NCI-H1417 treated with DMSO at 0.1 percent for 48 hours (cell line): ENCODE measurements around the gene FAM111A.

Experiments used
- DNase-seq: peaks from one replicate; lab custom pipeline; 2025; lab: John Stamatoyannopoulos, UW

Gene FAM111A

DNA sequence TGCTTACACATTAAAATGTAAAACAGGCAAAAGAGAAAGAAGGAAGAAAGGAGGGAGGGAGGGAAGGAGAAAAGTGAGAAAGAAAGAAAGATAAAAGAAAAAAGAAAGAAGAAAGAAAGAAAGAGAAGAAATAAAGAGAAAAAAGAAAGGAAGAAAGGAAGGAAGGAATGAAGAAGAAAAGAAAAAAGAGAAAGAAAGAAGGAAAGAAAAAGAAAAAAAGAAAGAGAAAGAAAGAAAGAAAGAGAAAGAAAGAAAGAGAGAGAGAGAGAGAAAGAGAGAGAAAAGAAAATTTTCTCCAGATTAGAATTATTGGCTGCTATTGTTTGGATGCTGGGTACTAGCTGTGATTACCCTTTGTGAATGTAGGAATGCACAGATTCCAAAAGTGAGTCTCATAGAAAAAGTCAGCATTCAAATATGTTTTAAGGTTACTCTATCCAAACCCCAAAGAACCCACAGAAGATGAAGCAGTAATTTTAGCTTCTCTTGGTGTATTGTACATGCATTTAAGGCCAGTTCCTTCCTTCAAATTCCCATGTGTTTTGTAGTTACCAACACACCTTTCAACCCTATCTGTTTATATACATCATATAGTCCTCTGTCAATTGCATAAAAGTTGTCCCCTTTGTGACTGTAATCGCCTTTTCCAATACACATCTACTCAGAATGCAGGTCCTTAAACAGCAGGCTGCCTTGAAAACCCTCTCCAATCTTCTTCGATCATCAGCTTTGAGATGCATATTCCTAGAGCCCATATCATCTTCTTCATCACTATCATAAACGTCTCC lies 789 bp upstream of the FAM111A start:
- peak; percentile 23 for DNase-seq

DNA sequence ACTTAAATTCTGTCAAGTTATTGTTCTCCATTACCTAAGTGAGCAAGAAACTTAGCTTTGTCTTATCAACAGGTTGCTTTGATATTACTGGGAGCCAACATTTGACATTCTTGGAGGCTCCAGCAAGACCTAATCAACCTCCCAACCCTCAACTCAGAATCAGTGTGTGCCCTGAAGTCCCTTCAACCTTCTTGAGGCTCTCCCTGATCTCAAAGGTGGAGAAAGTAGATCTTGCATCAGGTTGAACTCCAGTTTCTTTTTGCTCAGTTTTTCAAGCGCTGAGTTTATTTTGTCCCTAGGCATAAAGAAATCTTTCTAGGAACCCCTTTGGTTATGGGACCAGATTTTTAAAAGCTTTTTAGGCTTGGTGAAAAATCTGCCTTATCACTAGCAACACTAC lies 1.4 kb downstream of the FAM111A start:
- no peak for DNase-seq

DNA sequence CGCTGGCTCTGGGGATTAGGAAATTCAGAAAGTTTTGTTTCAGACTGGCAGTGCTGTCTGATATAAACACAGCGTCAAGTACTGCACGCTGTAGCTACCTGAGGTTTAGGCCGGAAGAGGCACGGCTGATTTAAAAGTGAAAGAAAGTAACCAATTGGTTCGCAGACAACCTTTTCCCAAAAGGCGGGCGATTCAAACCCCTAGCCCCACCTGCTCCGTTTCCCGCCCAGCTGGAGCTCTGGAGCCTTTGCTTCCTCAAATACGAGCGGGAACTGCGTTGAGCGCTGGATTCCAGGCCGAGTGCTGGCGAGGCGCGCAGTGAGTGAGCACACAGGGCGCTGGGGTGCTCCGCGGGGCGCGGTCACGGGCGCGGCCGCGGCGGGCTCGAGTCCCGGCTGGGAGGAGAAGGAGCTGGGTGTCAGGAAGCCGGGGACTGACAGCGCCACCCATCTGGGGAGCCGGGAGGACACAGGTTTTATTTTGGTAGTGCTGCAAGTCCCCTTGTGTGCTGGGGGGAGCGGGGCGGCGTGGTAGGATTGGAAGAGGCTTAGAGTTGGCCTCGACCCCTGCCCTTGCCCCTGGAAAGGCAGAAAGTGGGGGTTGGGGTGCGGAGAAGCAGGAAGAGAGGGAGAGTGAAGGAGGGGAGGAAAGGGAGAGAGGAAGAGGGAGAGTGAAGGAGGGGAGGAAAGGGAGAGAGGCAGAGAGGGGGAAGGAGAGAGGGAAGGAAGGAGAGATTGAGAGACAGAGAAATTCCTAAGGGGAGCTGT lies 2.1 kb downstream of the FAM111A start:
- peak; percentile 93 for DNase-seq

DNA sequence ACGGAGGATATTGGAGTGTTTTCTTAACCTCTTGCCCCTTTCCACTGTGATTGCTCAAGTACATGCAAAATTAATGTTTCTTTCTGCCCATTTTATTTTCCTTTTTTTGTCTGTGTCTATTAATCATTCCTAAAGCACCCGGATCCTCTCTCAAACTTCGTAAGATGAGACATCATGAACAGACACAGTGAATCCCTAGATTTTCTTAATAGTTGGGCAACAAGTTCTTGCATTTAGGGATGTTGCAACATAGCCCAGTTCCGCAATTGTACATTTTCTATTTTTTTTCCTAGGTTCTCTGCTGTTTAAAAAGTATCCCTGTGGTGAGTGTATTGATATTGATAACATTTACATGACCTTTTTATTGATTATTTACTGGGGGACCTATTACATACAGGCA lies 2.9 kb downstream of the FAM111A start:
- no peak for DNase-seq

DNA sequence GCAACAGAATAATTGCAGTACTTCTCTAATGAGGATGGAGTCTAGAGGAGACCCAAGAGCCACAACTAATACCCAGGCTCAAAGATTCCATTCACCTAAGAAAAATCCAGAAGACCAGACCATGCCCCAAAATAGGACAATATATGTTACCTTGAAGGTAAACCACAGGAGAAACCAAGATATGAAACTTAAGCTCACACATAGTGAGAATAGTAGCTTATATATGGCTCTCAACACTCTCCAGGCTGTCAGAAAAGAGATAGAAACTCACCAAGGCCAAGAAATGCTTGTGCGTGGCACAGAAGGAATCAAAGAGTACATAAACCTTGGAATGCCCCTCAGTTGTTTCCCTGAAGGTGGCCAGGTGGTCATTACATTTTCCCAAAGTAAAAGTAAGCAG lies 9.1 kb downstream of the FAM111A start:
- no peak for DNase-seq

DNA sequence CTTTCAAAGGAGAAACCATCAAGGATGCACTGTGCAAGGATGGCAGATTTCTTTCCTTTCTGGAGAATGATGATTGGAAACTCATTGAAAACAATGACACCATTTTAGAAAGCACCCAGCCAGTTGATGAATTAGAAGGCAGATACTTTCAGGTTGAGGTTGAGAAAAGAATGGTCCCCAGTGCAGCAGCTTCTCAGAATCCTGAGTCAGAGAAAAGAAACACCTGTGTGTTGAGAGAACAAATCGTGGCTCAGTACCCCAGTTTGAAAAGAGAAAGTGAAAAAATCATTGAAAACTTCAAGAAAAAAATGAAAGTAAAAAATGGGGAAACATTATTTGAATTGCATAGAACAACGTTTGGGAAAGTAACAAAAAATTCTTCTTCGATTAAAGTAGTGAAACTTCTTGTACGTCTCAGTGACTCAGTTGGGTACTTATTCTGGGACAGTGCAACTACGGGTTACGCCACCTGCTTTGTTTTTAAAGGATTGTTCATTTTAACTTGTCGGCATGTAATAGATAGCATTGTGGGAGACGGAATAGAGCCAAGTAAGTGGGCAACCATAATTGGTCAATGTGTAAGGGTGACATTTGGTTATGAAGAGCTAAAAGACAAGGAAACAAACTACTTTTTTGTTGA lies 9.8 kb downstream of the FAM111A start:
- no peak for DNase-seq

DNA sequence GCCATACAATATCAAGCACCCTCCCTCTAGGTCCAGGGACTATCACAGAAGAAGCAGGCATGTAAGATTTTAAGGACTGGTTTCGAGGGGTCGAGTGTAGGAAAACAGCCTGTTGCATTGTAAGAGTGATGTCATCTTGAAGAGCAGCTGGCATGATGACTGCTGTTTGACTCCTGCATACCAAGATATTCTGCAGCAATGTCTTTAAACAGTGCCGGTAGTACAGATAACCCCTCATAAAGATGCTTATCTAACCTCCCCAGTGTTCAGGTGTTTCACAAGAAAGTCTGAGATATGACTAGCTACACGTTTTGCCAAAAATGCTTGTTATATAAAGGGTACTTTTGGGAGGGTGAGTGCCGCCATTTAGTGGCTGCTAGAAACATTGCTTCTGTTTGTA lies 12.0 kb downstream of the FAM111A start:
- DNase-seq = no peak

DNA sequence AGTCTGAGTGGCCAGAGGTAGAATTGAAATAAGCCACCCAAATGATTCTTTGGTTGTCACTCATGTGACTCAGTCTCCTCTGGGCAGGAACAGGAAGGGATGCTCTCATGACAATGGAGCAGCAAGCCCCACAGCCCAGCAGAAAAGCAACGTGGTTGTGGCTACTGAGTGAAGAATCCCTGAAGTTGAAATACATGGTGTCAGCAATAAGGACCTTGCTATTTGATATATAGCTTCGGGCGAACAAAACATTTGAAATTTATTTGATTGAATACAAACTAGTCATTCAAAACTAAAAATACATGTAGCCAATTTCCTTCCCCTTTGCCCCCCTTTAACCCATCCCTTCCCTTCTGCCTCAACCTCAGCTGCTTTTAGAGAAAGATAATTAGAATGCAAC lies 14.8 kb downstream of the FAM111A start:
- no peak for DNase-seq

DNA sequence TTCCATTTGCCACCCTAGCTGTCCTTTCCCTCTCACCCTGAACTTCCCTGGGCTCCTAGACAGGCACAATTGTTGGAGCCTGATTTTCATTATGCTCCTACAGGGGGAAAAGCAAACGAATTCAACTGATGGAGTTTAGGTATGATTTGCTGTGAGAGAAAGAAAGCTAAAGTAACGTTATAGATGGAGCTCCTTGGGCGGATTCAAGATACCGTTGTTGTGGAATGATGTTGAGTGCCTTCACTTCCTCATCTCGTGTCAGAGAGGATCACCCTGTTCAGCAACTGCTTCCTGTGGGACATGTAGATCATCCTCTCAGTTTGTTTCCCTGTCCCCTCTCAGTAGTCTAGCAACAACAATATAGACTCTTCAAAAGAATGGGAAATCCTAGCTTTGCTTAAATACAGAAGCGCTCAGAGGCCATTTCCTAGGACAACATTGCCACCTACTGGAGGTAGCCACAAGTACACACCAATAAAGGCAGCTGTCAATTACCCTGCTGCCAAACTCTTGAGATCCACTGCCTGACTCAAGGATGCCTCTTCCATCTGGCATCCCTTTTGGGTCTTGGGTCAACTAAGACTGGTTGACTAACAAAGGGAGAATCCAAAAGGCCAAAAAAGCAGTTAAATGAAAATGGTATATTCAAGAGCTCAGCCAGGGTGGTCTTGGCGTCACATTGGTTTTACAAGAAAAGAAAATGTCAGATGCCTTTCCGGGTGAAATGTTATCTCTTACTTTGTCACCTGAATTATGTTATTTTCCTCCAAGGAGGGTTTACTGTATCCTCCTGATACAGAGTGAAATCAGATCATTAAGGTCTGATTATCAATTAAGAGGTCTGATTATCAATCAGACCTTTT lies 15.8 kb downstream of the FAM111A start:
- peak; percentile 52 for DNase-seq

DNA sequence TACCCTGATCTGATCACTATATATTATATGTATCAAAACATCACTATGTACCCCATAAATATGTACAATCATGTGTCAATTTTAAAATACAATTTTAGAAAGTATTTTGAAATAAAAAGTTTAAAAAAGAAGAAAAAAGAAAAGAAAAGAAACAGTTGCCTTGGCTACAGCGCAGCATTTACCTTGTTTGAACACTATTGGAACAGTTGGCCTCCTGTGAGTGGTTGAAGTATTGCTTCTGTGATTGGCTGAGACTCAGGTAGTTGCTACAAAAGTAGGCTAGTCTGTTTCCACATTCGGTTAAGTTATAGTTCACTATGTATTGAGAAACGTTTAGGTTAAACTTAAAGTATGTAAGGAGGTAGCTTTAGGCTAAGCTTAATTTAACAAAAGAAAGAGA lies 21.4 kb downstream of the FAM111A start:
- DNase-seq = no peak

DNA sequence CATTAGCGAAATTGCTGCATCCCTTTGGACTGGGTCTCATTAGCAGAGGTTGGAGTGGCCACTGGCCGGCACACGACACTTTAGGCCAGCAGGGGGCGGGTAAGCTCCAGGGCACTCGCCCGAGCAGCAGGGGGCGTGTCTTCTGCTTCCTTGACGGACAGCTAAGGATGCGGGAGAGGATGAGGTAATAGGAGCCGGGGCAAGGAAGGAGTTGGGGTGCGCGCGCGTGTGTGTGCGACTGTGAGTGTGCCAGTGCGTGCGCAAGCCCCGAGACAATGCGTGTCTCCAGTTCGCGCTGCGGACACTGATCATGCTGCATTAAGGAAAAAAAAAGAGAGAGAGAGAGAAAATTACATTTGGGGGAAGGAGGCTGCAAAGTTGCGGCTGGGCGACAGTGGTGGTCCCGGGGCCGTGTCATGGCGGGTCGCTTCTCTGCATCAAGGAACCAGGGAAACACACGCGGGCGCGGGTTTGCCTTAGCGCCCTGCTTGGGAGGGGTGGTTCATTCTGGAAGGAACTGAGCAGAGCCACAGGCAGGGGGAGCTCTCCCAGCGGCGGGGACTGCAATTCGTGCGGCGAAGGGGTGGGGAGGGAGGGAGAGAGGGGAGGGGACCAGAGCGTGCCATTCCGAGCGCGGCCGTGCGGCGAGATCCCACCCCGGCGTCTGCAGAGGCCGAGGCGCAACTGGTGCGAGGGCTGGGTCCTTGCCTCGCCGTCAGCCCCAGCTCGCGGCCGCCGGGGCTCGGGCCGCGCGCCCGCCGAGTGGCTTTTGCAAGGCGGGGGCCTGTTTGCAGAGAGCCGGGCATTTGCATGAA lies 29.1 kb downstream of the FAM111A start, which contains the start of gene DTX4:
Gene DTX4, plus strand, starts transcription at position 625 of the 815 bp plus-strand sequence. CDS start 464 bp downstream, outside the sequence.
- DNase-seq = peak; percentile 48

DNA sequence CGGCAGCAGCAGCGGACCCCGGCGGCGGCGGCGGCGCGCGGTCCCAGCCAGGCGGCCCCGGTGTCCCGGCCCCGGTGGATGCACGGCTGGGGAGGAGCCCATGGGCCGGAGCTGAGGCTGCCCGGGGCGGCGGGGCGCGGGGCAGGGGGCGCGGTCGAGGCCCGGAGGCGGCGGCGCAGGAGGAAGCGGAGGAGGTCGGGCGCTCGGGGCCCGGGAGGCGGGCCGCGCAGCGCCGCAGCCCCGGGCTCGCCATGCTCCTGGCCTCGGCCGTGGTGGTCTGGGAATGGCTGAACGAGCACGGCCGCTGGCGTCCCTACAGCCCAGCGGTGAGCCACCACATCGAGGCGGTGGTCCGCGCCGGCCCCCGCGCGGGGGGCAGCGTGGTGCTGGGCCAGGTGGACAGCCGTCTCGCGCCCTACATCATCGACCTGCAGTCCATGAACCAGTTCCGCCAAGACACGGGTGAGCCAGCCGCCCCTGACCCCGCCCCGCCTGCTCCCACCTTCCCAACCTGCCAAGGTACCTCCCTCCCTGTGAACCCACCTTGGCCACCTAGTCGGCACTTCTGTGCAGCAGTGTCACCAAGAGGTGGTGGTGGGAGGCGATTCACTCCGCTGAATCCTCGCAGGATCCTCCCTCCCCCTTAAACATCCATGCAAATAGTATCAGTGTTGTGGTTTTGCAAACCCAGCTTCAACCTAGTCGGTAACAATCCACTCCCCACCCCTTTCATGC lies 29.9 kb downstream of the FAM111A start:
- DNase-seq = no peak

DNA sequence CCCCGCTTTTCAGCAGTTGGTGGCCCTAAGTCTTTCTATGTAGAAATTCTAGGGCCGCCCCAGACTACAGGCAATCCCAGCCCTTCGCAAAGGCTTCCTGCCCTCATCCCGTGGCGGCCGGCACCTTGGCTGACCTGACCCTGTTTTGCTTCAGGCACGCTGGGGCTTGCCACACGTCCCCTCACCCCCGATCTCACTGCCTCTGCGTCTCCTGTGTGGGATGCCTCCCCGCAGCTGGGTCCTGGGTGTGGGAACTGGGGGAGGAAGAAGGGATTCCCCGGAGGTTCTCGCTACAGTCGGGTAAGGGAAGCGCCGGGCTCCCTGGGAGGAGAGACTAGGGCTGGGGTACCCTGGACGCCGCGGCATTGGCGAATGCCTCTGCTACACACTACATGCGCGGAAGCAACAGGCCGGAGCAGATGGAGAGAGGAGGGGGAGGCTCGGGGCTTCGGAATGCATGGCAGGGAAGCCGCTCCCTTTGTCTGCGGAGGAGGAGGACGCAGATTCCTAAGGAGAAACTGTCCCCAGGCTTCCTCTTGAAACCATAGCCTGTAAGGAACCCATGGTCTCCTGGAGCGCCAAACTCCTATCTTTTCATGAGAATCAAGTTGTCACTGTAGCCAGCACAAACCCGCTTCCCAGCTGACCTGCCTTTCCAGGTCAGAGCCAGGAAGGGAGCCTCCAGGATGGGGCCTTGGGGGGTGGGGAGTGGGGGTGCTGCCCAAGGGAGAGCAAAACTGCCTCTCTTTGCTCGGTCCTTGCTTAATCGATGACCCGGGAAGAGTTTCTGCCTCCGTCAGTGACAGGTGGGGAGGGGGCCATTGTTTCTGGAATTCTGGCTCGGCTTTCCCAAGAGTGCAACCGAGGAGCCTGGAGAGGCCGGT lies 30.7 kb downstream of the FAM111A start:
- no peak for DNase-seq

DNA sequence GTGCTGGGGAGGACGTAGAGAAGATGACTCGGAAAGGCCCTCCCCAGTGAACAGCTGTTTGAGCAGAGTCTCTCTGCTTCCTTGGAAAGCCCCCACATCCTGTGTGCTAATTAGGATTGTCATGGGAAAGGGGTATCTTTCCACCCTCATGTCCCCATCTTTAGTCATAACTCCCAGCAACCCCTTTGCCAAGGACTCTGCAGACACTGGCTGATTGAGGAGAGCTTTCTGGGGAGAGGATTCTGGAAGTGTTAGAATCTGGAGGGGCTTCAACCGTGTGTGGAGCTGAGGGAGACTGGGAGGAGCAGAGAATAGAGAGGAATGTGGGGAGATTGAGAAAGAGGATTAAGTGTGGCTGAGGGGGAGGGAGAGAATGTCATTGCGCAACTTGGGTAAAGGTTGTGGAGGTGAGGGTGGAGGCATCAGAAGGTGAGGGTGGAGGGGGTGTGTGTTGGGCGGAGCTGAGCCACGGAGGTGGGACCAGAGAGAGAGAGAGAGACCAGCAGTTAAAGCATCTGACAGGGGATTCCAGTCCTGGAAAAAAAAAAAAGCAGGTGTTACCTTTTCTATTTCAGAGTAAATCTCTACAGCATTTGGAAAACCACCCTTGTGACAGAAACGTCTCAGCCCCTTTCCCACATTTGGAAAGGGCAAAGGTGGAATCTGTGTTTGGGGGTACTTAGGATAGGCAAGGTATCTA lies 31.5 kb downstream of the FAM111A start:
- DNase-seq = no peak

DNA sequence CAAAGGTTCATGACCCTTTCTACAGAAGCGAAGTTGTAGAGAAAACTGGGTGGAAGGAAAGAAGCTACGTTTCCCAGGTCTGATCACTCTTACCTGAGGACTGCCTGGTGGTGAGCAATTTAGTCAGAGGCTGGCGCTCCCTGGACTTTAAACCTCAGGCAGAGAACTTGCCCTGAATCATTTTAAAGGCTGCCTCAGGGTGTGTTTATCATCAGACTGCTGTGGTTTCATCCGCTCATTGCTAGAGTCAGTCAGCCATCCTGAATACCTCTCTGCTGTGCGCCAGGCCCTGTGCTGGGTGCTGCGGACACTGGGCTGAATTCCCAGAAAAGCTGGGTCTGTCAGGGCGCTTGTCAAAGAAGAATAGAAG lies 32.0 kb downstream of the FAM111A start:
- DNase-seq = no peak

DNA sequence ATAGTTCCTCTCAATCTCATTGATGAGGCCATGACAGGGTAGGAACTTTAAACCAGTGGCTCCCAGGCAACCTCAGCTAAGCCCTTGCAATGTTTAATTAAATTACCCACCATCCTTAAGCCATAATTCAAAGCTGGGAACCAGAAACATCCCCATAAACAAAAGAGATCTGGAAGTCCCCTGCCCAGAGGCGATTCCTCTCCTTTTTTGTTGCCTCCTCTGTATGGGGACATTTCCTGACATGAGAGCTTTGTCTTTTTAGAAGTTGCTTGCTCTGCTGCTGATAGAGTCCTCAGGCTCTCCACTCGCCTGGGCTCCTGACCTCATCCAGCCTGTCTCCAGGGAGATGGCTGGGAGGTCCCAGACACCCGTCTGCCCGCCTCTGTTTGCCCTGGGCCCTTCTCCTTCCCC lies 32.4 kb downstream of the FAM111A start:
- no peak for DNase-seq

DNA sequence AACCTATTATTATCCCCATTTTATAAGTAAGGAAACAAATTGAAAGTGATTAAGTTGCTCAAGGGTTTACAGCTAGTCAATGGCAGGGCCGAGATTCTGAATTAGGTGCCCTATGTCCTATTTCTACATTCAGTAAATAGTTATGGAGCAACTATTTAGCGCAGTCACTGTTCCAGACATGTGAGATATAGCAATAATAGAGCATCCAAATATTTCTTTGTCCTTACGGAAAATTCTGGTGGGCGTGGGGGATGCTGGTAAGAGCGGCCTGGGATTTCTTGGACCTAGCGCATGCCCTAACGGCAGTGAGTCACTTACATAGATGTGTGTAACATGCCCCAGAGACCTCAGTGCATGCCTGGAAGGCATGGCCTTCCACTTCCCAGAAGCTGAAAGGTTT lies 33.7 kb downstream of the FAM111A start:
- DNase-seq = no peak

DNA sequence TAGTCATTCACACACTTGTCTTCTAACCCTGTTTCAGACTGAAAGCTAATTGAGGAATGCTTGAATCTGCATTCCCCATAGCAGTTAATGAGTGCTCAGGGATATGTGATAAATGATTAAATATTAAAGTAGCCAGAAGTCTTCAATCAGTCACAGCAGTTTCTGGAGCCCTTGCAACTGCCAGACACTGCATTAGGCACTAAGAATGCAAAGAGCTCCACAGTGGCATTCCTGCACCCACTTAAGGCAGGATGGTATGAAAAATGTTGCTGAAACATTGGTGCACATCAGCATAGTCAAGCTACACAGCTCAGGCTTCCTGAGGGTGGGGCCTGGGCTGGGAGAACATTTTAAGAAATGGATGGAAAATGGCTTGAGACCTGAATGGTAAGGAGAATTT lies 35.7 kb downstream of the FAM111A start:
- no peak for DNase-seq

DNA sequence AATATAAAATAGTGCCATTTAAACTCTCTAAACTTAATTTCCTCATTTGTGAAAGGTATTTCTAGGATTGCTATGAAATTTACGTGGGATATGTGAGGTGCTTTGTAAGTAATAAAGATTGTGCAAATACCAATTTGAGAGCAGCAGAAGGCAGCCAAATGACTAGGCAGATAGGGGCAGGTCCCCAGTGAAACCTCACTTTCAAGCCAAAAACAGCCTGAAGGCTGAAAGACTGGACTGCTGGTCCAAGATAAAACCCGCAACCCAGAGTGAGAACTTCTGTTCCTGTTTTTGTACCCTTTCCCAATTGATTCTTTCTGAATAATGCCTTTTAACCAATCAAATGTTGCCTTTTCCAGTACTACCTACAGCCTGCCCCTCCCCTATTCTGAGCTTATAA lies 36.5 kb downstream of the FAM111A start:
- no peak for DNase-seq
